ENCODE data around the gene SPATA22. TPM values are rescaled to one million over a fixed set of nuclear protein-coding genes. Genes with fewer than 3 reads are reported as not detected.

Gene SPATA22
- total and polyA plus RNA-seq, 9 of the 15 experiments (the other 6 are each of a cell fraction or from before 2014, with no cell fraction given): 0.17 to 0.77 (median 0.44) TPM

- ATAC-seq (no peak), FAIRE-seq (no peak), DNase-seq (ENCODE audit: extremely low read depth in 1 of 4, low spot score in 3 of 4) (no peak)
- in situ Hi-C loops (cut with MboI) (no loop called here), intact Hi-C loops (cut with micrococcal nuclease) (no loop called here)
- CTCF ChIA-PET (ENCODE audit: low intra/inter-chr PET ratio): no interaction called here
- Histone ChIP-seq H2AFZ (ENCODE audit: low read depth, low read length) (no peak overlapping the region), H3K9me3 (replicated peaks; ENCODE audit: control insufficient read depth, insufficient read depth, low read depth, low read length) (no peaks in the 10 kb centered on the region), H3K9me1 (ENCODE audit: control insufficient read depth, insufficient read depth, low read length) (no peaks in the 10 kb centered on the region), H3K4me2 (ENCODE audit: insufficient read depth, low read length) (no peak overlapping the region), H3K4me1 (replicated peaks in 1 of 2; ENCODE audit: control insufficient read depth in 2 of 2, insufficient read depth in 2 of 2, low read length in 2 of 2) (no peaks in the 10 kb centered on the region), H3K9ac (ENCODE audit: insufficient read depth in 1 of 2, low read depth in 2 of 2, low read length in 2 of 2) (no peak overlapping the region), H3K4me3 (no peak overlapping the region), H4K20me1 (replicated peaks; ENCODE audit: control insufficient read depth, insufficient read depth, low read length) (no peaks in the 10 kb centered on the region), H3K27ac (ENCODE audit: extremely low read depth, low read depth, low read length) (no peak overlapping the region), H3K36me3 (ENCODE audit: control insufficient read depth, insufficient read depth, low read length) (no peaks in the 10 kb centered on the region), H3K79me2 (ENCODE audit: control insufficient read depth, insufficient read depth, low read length) (no peaks in the 10 kb centered on the region), H3K27me3 (ENCODE audit: control insufficient read depth in 2 of 2, insufficient read depth in 2 of 2, low read length in 2 of 2) (no peaks in the 10 kb centered on the region)
- TF ChIP-seq KLF6 (CRISPR knock-in tag; IDR thresholded peaks at IDR 0.05; ENCODE audit: borderline replicate concordance): no peak
- 0% methylated on average over 2 of the region's 2 CpGs for WGBS (ENCODE audit: insufficient coverage, low coverage, missing lambda C conversion rate)
- POLR2A ChIA-PET: no interaction called here
- no TSS peak for BruUV-seq (replicated peaks)
Measured at GRCh38 chr17:3401786-3402185, 69.8 kb downstream of the SPATA22 start.

- no peak for ATAC-seq
- 2% methylated on average over 6 of the region's 6 CpGs for WGBS (ENCODE audit: insufficient coverage, low coverage, missing lambda C conversion rate)
- intact Hi-C loops (cut with micrococcal nuclease): no loop called here
Measured at GRCh38 chr17:3400055-3400454, 71.6 kb downstream of the SPATA22 start.

More at GRCh38 chr17:3400055-3400454, 71.6 kb downstream of the SPATA22 start:
- DNase-seq (ENCODE audit: extremely low read depth in 1 of 4, low spot score in 3 of 4) (no peak), FAIRE-seq (no peak)
- ChIA-PET POLR2A (no interaction called here), CTCF (ENCODE audit: low intra/inter-chr PET ratio) (no interaction called here)
- Histone ChIP-seq H3K27me3 (ENCODE audit: control insufficient read depth in 2 of 2, insufficient read depth in 2 of 2, low read length in 2 of 2) (no peaks in the 10 kb centered on the region), H3K79me2 (ENCODE audit: control insufficient read depth, insufficient read depth, low read length) (no peaks in the 10 kb centered on the region), H3K27ac (ENCODE audit: extremely low read depth, low read depth, low read length) (no peak overlapping the region), H2AFZ (ENCODE audit: low read depth, low read length) (no peak overlapping the region), H3K9me3 (replicated peaks; ENCODE audit: control insufficient read depth, insufficient read depth, low read depth, low read length) (no peaks in the 10 kb centered on the region), H3K9me1 (ENCODE audit: control insufficient read depth, insufficient read depth, low read length) (no peaks in the 10 kb centered on the region), H4K20me1 (replicated peaks; ENCODE audit: control insufficient read depth, insufficient read depth, low read length) (no peaks in the 10 kb centered on the region), H3K4me3 (no peak overlapping the region), H3K36me3 (ENCODE audit: control insufficient read depth, insufficient read depth, low read length) (no peaks in the 10 kb centered on the region), H3K9ac (ENCODE audit: insufficient read depth in 1 of 2, low read depth in 2 of 2, low read length in 2 of 2) (no peak overlapping the region), H3K4me2 (ENCODE audit: insufficient read depth, low read length) (no peak overlapping the region), H3K4me1 (replicated peaks in 1 of 2; ENCODE audit: control insufficient read depth in 2 of 2, insufficient read depth in 2 of 2, low read length in 2 of 2) (no peaks in the 10 kb centered on the region)
- no peak for TF ChIP-seq YY1 (IDR thresholded peaks at IDR 0.05; ENCODE audit: borderline replicate concordance in 1 of 3, control insufficient read depth in 1 of 3, extremely low read depth in 1 of 3, insufficient read depth in 3 of 3, insufficient read length in 1 of 3, insufficient replicate concordance in 2 of 3, low read depth in 1 of 3, low read length in 2 of 3)
- no peak for TF ChIP-seq ETV5 (CRISPR knock-in tag; IDR thresholded peaks at IDR 0.05; ENCODE audit: low read depth)
- TF ChIP-seq NFIC (IDR thresholded peaks at IDR 0.05): peak; percentile 8; the same call in 1 of the 2 replicates
- no peak for TF ChIP-seq KDM2B (CRISPR knock-in tag; IDR thresholded peaks at IDR 0.05)
- BruUV-seq (replicated peaks): no TSS peak
- in situ Hi-C loops (cut with MboI): no loop called here
